Measurements from ENCODE around the gene C20orf96.
A peak's percentile ranks its signal among the peaks of the same experiment; 100 is the strongest.

The C20orf96 gene

DNA sequence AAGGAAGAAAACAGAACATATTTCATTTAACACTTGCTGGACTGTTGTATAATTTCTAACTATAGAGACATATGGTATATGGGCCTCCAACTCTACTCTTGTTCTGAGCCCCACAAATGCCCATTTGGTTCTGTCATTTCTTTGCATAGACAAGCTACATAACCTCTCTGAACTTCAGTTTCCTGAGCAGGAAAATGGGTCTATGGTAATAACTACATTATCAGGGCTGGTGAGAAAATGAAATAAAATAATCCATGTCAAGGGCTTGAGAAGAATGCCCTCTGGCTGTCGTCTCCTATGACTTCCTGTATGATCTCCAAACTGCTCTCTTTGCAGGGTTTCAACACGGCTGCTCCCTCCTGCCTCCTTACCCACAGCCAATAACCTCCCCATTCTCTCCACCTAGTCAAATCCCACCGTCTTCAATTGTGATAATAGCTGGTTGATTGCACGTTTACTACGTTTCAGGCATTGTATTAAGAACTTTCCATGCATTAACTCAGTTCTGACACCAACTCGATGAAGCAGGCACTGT lies 18.8 kb upstream of the C20orf96 start:
- in situ Hi-C loops (cut with HindIII; ENCODE audit: low pct_ligation_motif_present, low sequenced_read_pairs), result no loop called here
- peak overlapping the region; percentile 53 for H3K4me3 ChIP-seq (ENCODE audit: low read depth, low read length)
- no peaks in the 10 kb centered on the region for H3K36me3 ChIP-seq (replicated peaks)
- H3K27me3 ChIP-seq (replicated peaks), result no peaks in the 10 kb centered on the region
- TF ChIP-seq, protein P1, sequence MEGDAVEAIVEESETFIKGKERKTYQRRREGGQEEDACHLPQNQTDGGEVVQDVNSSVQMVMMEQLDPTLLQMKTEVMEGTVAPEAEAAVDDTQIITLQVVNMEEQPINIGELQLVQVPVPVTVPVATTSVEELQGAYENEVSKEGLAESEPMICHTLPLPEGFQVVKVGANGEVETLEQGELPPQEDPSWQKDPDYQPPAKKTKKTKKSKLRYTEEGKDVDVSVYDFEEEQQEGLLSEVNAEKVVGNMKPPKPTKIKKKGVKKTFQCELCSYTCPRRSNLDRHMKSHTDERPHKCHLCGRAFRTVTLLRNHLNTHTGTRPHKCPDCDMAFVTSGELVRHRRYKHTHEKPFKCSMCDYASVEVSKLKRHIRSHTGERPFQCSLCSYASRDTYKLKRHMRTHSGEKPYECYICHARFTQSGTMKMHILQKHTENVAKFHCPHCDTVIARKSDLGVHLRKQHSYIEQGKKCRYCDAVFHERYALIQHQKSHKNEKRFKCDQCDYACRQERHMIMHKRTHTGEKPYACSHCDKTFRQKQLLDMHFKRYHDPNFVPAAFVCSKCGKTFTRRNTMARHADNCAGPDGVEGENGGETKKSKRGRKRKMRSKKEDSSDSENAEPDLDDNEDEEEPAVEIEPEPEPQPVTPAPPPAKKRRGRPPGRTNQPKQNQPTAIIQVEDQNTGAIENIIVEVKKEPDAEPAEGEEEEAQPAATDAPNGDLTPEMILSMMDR (IDR thresholded peaks at IDR 0.05; ENCODE audit: low read depth, low read length, missing control alignments), result peak; percentile 23
- DNase-seq, result no peak
- H3K27ac ChIP-seq, result peak overlapping the region; percentile 97

DNA sequence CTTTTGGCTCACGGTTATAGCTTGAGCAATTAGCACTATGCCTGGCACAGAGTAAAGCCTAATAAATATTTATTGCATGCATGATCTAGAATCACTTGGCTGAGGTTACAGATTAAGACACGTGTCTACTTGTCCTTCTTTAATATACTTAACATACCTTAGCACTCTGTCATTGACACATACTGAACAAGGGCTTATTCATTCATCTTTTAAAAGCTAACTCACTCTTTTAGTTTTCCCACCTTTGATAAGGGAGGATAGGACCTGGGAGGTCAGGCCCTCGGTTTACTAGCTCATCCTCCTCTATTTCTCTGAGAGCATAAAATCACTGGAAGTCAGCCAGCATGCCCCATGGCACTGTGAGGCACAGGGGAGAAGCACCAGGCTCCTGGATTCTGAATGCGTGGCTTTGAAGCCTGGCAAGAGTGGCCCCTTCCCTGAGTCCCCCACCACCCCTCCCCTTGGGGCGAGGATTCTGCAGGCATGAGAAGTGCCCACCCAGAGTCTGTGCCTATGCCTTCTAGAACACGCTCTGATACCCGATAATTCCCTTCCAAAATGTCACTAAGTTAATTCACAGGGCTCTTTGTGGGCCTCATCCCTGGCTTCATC lies 18.0 kb upstream of the C20orf96 start:
- no peaks in the 10 kb centered on the region for H3K27me3 ChIP-seq (replicated peaks)
- in situ Hi-C loops (cut with HindIII; ENCODE audit: low pct_ligation_motif_present, low sequenced_read_pairs), result no loop called here
- H3K27ac ChIP-seq, result no peak overlapping the region
- no peak overlapping the region for H3K4me3 ChIP-seq (ENCODE audit: low read depth, low read length)
- H3K36me3 ChIP-seq (replicated peaks), result no peaks in the 10 kb centered on the region
- DNase-seq, result no peak
- TF ChIP-seq, protein P1 (IDR thresholded peaks at IDR 0.05; ENCODE audit: low read depth, low read length, missing control alignments), result no peak

DNA sequence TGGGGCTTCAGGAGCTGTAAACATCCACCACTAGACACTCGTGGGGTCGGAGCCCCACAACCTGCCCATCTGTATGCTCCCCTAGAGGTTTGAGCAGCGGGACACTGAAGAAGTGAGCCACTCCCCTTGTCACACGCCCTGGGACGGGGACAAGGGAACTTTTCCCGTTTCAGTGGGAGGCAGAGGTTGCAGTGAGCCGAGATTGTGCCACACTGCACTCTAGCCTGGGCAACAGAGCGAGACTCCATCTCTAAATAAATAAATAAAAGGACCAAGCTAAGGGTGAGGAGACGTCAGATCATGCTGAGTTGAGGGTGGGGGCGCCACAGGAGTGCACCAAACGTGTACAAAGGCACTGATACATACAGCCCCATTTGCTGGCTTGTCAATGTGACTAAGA lies 15.2 kb upstream of the C20orf96 start:
- TF ChIP-seq, protein P1 (IDR thresholded peaks at IDR 0.05; ENCODE audit: low read depth, low read length, missing control alignments), result no peak
- DNase-seq, result no peak
- H3K27me3 ChIP-seq (replicated peaks), result no peaks in the 10 kb centered on the region
- H3K27ac ChIP-seq, result no peak overlapping the region
- H3K4me3 ChIP-seq (ENCODE audit: low read depth, low read length), result no peak overlapping the region
- no peaks in the 10 kb centered on the region for H3K36me3 ChIP-seq (replicated peaks)
- in situ Hi-C loops (cut with HindIII; ENCODE audit: low pct_ligation_motif_present, low sequenced_read_pairs), result no loop called here

DNA sequence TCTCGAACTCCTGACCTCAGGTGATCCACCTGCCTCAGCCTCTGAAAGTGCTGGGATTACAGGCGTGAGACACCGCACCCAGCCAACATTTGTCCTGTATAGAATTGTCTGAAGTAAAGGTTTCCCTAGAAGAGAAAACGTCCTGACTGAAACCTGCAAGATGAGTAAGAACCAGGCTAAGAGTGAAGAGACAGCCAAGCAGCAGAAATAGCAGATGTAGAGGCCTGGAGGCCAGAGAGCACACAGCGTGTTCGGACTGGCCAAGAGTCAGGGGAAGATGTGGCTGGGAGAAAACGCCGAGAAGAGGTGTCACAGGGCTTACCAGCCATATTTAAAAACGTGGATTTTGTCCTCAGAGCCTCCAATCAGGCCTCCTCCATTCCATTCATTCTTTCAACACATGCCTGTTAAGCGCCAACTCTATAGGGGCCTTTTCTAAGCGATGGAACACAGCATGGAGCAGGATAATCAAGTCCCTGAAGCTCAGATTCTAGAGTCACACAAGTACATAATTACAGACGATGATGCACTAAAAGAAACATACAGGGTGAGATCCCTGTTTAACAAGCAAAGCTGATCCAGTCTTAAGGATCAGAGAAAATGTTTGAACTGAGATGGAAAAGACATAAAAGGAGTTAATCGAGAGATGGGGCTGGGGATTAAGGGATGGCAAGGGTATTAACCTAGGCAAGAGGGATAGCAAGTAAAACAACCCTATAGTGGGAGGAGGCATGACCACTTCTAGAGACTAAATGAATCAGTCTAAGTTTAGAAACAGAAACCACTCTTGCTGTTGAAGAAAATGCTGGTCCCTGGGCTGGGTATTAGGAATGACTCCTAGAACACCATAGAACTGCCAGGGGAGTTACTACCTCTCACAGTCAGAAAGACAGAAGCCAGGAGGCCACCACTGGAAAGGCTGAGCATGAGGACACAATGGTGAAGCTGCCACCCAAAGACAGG lies 11.6 kb upstream of the C20orf96 start:
- Histone ChIP-seq H3K4me3 (ENCODE audit: low read depth, low read length) (no peak overlapping the region), H3K27me3 (replicated peaks) (no peaks in the 10 kb centered on the region), H3K27ac (no peak overlapping the region), H3K36me3 (replicated peaks) (no peaks in the 10 kb centered on the region)
- in situ Hi-C loops (cut with HindIII; ENCODE audit: low pct_ligation_motif_present, low sequenced_read_pairs), result no loop called here
- TF ChIP-seq, protein P1 (IDR thresholded peaks at IDR 0.05; ENCODE audit: low read depth, low read length, missing control alignments), result no peak
- DNase-seq, result no peak

DNA sequence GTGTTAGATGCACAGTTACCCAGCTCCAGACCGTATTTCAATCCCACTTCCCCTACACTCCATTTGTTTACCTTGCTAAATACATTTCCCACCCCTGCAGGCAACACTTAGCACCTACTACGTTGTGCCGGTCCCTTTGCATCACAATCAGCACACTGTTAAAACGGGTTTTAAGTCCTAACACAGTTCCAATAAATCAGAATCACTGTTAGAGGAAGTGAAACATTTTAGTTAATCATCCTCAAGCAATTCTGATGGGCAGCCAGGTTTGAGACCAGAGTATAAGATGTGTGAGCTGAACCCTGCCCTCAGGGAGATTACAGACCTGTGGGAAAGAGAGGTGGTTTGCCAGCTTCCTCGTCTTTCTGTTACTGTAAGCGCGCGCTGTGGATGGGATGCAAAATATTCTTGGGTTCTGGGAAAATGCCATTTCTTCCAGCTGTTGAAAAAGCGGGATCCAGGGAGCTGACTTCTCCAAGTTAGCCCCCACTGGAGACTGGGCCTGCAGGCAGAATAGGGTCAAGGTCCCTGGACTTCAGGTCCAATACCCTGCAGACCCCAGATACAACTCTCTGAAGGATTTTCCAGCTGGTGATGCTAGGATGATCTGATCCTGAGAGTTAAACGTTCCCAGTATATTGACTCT lies 9.9 kb upstream of the C20orf96 start:
- H3K36me3 ChIP-seq (replicated peaks), result no peaks in the 10 kb centered on the region

More for the DNA sequence above, 9.9 kb upstream of the C20orf96 start:
- Histone ChIP-seq H3K4me3 (ENCODE audit: low read depth, low read length) (peak overlapping the region; percentile 96), H3K27me3 (replicated peaks) (no peaks in the 10 kb centered on the region), H3K27ac (no peak overlapping the region)
- DNase-seq, result no peak
- in situ Hi-C loops (cut with HindIII; ENCODE audit: low pct_ligation_motif_present, low sequenced_read_pairs), result no loop called here
- TF ChIP-seq, protein P1 (IDR thresholded peaks at IDR 0.05; ENCODE audit: low read depth, low read length, missing control alignments), result no peak
